GM12865 (cell line): ENCODE data around the gene UBAP1L.
"Not testable (repeated sequence)": the region's sequence is repeated elsewhere in the genome, so short reads cannot be mapped to it uniquely, and the experiment has no call there.

Source experiments
- DNase-seq: peaks from one replicate; pipeline ENCODE4 v3.0.0; 2010; ENCODE audit warnings: low read depth
- H3K4me3 ChIP-seq: 2 replicates; pipeline ENCODE4 v1.5.1; 2011; ENCODE audit warnings: mild to moderate bottlenecking, low read depth, low read length, control low read depth
- TF ChIP-seq, protein P1 (sequence below): IDR thresholded peaks from 2 replicates; pipeline ENCODE4 v1.5.1; 2011; ENCODE audit warnings: low read length, control low read depth, low read depth, inconsistent platforms; ENCODE audit not compliant: insufficient read depth; ENCODE audit errors: missing control alignments

Gene UBAP1L

GRCh38 chr15:65081758-65082157 is 33.2 kb downstream of the UBAP1L start:
- DNase-seq, result no peak
- TF ChIP-seq, protein P1, sequence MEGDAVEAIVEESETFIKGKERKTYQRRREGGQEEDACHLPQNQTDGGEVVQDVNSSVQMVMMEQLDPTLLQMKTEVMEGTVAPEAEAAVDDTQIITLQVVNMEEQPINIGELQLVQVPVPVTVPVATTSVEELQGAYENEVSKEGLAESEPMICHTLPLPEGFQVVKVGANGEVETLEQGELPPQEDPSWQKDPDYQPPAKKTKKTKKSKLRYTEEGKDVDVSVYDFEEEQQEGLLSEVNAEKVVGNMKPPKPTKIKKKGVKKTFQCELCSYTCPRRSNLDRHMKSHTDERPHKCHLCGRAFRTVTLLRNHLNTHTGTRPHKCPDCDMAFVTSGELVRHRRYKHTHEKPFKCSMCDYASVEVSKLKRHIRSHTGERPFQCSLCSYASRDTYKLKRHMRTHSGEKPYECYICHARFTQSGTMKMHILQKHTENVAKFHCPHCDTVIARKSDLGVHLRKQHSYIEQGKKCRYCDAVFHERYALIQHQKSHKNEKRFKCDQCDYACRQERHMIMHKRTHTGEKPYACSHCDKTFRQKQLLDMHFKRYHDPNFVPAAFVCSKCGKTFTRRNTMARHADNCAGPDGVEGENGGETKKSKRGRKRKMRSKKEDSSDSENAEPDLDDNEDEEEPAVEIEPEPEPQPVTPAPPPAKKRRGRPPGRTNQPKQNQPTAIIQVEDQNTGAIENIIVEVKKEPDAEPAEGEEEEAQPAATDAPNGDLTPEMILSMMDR, result no peak

DNA sequence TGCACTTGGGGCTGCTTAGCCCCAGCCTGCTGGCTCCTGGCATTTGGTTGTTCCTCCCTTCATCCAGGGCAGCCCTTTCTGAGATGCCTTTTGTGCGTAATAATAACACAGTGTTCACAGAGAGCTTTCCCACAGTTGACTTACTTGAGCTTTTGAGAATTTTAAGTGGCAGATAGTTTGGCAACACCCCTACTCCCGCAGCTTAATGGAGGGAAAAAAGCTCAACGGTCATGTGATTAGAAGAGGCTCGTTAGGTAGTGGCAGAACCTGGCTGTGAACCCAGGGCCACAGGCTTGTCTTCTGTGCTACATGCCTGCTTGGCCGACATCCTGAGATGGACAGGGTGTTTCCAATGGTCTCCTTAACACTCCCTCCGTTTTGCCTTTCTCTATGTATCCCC is 33.7 kb downstream of the UBAP1L start:
- TF ChIP-seq, protein P1, result no peak
- no peak for DNase-seq
- no peak overlapping the region for H3K4me3 ChIP-seq

More at GRCh38 chr15:65081758-65082157, 33.2 kb downstream of the UBAP1L start:
- H3K4me3 ChIP-seq, result no peak overlapping the region

GRCh38 chr15:65079580-65079979 is 35.4 kb downstream of the UBAP1L start:
- no peak overlapping the region for H3K4me3 ChIP-seq
- DNase-seq, result no peak
- TF ChIP-seq, protein P1, result no peak

DNA sequence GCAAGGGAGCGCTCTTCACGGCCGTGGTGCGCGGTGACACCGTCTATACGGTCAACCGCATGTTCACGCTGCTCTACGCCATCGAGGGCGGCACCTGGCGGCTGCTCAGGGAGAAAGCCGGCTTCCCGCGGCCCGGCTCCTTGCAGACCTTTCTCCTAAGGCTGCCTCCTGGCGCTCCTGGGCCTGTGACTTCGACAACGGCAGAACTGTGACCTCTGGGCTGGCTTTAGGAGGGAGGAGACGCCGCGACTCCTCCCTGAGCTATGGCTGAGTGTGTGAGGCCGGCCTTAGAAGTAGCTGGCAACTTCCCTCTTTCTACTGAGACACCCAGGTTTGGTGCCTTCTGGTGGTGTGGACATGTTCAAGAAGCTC is 37.0 kb downstream of the UBAP1L start:
- DNase-seq, result peak; percentile 20
- TF ChIP-seq, protein P1, result peak; percentile 9
- H3K4me3 ChIP-seq, result no peak overlapping the region

- TF ChIP-seq, protein P1, result no peak
- no peak for DNase-seq
- no peak overlapping the region for H3K4me3 ChIP-seq
These were observed 37.6 kb downstream of the UBAP1L start for GRCh38 chr15:65077291-65077980.

DNA sequence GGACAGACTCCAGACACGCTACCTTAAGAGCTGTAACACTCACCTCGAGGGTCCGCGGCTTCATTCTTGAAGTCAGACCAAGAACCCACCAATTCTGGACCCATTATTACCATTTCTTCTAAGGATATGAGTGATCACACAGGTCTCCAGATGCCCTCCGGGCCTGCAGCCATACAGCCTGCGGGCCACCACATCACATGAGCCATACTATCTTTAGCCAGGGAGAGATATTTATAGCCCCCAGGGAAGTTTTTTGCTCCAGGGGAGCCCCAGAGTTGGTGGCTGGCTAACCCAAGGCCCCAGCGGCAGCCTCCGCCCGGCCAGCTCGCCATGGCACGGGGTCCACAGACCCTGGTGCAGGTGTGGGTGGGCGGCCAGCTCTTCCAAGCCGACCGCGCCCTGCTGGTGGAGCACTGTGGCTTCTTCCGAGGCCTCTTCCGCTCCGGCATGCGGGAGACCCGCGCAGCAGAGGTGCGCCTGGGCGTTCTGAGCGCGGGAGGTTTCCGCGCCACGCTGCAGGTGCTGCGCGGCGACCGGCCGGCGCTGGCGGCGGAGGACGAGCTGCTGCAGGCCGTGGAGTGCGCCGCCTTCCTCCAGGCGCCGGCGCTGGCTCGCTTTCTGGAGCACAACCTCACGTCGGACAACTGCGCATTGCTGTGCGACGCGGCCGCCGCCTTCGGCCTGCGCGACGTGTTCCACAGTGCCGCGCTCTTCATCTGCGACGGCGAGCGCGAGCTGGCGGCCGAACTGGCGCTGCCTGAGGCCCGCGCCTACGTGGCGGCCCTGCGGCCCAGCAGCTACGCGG is 38.3 kb downstream of the UBAP1L start, which contains the start of gene KBTBD13:
KBTBD13 (plus strand) TSS at position 261 of the 805 bp plus-strand sequence; CDS start at position 331, 70 bp downstream.
- DNase-seq, result no peak
- TF ChIP-seq, protein P1, result no peak
- H3K4me3 ChIP-seq, result no peak within 1 kb of the TSS

GRCh38 chr15:65075607-65076395 is 39.2 kb downstream of the UBAP1L start:
- not testable (repeated sequence) for H3K4me3 ChIP-seq, DNase-seq

GRCh38 chr15:65074946-65075345 is 40.1 kb downstream of the UBAP1L start:
- H3K4me3 ChIP-seq, DNase-seq: not testable (repeated sequence)
